Measurements from ENCODE around the gene TNFRSF1B.
A peak's percentile ranks its signal among the peaks of the same experiment; 100 is the strongest.

TNFRSF1B gene

GRCh38 chr1:12143631-12144155, 23.1 kb upstream of the TNFRSF1B start:
- peak overlapping the region; percentile 60 for H3K27ac ChIP-seq (ENCODE audit: low read depth, low read length)
- no peaks in the 10 kb centered on the region for H3K9me3 ChIP-seq (ENCODE audit: low read length)
- H3K4me3 ChIP-seq (ENCODE audit: low read depth in 1 of 2, low read length in 2 of 2) = no peak overlapping the region
- no peaks in the 10 kb centered on the region for H3K27me3 ChIP-seq (ENCODE audit: control insufficient read depth in 1 of 2, insufficient read depth in 2 of 2, low read length in 2 of 2)
- H3K9ac ChIP-seq (ENCODE audit: low read length) = no peak overlapping the region
- H3K4me1 ChIP-seq (ENCODE audit: insufficient read depth, low read length) = peaks cover 6% of the 10 kb centered on the region
- H3K36me3 ChIP-seq (ENCODE audit: insufficient read depth, low read length) = no peaks in the 10 kb centered on the region

GRCh38 chr1:12144236-12144635, 22.6 kb upstream of the TNFRSF1B start:
- Histone ChIP-seq H3K36me3 (ENCODE audit: insufficient read depth, low read length) (no peaks in the 10 kb centered on the region), H3K4me3 (ENCODE audit: low read depth in 1 of 2, low read length in 2 of 2) (no peak overlapping the region), H3K27me3 (ENCODE audit: control insufficient read depth in 1 of 2, insufficient read depth in 2 of 2, low read length in 2 of 2) (no peaks in the 10 kb centered on the region), H3K27ac (ENCODE audit: low read depth, low read length) (peak overlapping the region; percentile 52), H3K4me1 (ENCODE audit: insufficient read depth, low read length) (peaks cover 6% of the 10 kb centered on the region), H3K9ac (ENCODE audit: low read length) (no peak overlapping the region), H3K9me3 (ENCODE audit: low read length) (no peaks in the 10 kb centered on the region)

GRCh38 chr1:12144969-12145368, 21.8 kb upstream of the TNFRSF1B start:
- Histone ChIP-seq H3K9ac (ENCODE audit: low read length) (no peak overlapping the region), H3K4me1 (ENCODE audit: insufficient read depth, low read length) (peaks cover 6% of the 10 kb centered on the region), H3K27ac (ENCODE audit: low read depth, low read length) (no peak overlapping the region)

GRCh38 chr1:12145616-12146342, 21.0 kb upstream of the TNFRSF1B start:
- peaks cover 6% of the 10 kb centered on the region for H3K4me1 ChIP-seq (ENCODE audit: insufficient read depth, low read length)
- H3K9ac ChIP-seq (ENCODE audit: low read length) = no peak overlapping the region
- H3K27ac ChIP-seq (ENCODE audit: low read depth, low read length) = no peak overlapping the region
- no peaks in the 10 kb centered on the region for H3K27me3 ChIP-seq (ENCODE audit: control insufficient read depth in 1 of 2, insufficient read depth in 2 of 2, low read length in 2 of 2)
- no peaks in the 10 kb centered on the region for H3K9me3 ChIP-seq (ENCODE audit: low read length)
- no peaks in the 10 kb centered on the region for H3K36me3 ChIP-seq (ENCODE audit: insufficient read depth, low read length)
- no peak overlapping the region for H3K4me3 ChIP-seq (ENCODE audit: low read depth in 1 of 2, low read length in 2 of 2)

More at GRCh38 chr1:12144969-12145368, 21.8 kb upstream of the TNFRSF1B start:
- Histone ChIP-seq H3K36me3 (ENCODE audit: insufficient read depth, low read length) (no peaks in the 10 kb centered on the region), H3K4me3 (ENCODE audit: low read depth in 1 of 2, low read length in 2 of 2) (no peak overlapping the region), H3K27me3 (ENCODE audit: control insufficient read depth in 1 of 2, insufficient read depth in 2 of 2, low read length in 2 of 2) (no peaks in the 10 kb centered on the region), H3K9me3 (ENCODE audit: low read length) (no peaks in the 10 kb centered on the region)

- Histone ChIP-seq H3K4me1 (ENCODE audit: insufficient read depth, low read length) (peaks cover 6% of the 10 kb centered on the region), H3K27ac (ENCODE audit: low read depth, low read length) (no peak overlapping the region), H3K4me3 (ENCODE audit: low read depth in 1 of 2, low read length in 2 of 2) (no peak overlapping the region), H3K9me3 (ENCODE audit: low read length) (no peaks in the 10 kb centered on the region), H3K36me3 (ENCODE audit: insufficient read depth, low read length) (no peaks in the 10 kb centered on the region), H3K27me3 (ENCODE audit: control insufficient read depth in 1 of 2, insufficient read depth in 2 of 2, low read length in 2 of 2) (no peaks in the 10 kb centered on the region), H3K9ac (ENCODE audit: low read length) (no peak overlapping the region)
Observed at GRCh38 chr1:12146343-12147112, 20.3 kb upstream of the TNFRSF1B start.

GRCh38 chr1:12147201-12147701, 19.5 kb upstream of the TNFRSF1B start:
- H3K9me3 ChIP-seq (ENCODE audit: low read length) = no peaks in the 10 kb centered on the region
- no peaks in the 10 kb centered on the region for H3K27me3 ChIP-seq (ENCODE audit: control insufficient read depth in 1 of 2, insufficient read depth in 2 of 2, low read length in 2 of 2)
- no peak overlapping the region for H3K4me3 ChIP-seq (ENCODE audit: low read depth in 1 of 2, low read length in 2 of 2)
- H3K4me1 ChIP-seq (ENCODE audit: insufficient read depth, low read length) = peaks cover 6% of the 10 kb centered on the region
- no peak overlapping the region for H3K9ac ChIP-seq (ENCODE audit: low read length)
- H3K27ac ChIP-seq (ENCODE audit: low read depth, low read length) = peak overlapping the region; percentile 14
- no peaks in the 10 kb centered on the region for H3K36me3 ChIP-seq (ENCODE audit: insufficient read depth, low read length)

GRCh38 chr1:12148160-12148957, 18.4 kb upstream of the TNFRSF1B start:
- no peak overlapping the region for H3K4me3 ChIP-seq (ENCODE audit: low read depth in 1 of 2, low read length in 2 of 2)
- no peak overlapping the region for H3K9ac ChIP-seq (ENCODE audit: low read length)
- H3K4me1 ChIP-seq (ENCODE audit: insufficient read depth, low read length) = peaks cover 6% of the 10 kb centered on the region
- no peak overlapping the region for H3K27ac ChIP-seq (ENCODE audit: low read depth, low read length)
- H3K36me3 ChIP-seq (ENCODE audit: insufficient read depth, low read length) = no peaks in the 10 kb centered on the region
- no peaks in the 10 kb centered on the region for H3K9me3 ChIP-seq (ENCODE audit: low read length)
- no peaks in the 10 kb centered on the region for H3K27me3 ChIP-seq (ENCODE audit: control insufficient read depth in 1 of 2, insufficient read depth in 2 of 2, low read length in 2 of 2)

- Histone ChIP-seq H3K9ac (ENCODE audit: low read length) (no peak overlapping the region), H3K4me1 (ENCODE audit: insufficient read depth, low read length) (peaks cover 1% of the 10 kb centered on the region), H3K27ac (ENCODE audit: low read depth, low read length) (no peak overlapping the region)
Observed at GRCh38 chr1:12148958-12149790, 17.6 kb upstream of the TNFRSF1B start.

GRCh38 chr1:12149791-12150175, 17.0 kb upstream of the TNFRSF1B start:
- no peaks in the 10 kb centered on the region for H3K27me3 ChIP-seq (ENCODE audit: control insufficient read depth in 1 of 2, insufficient read depth in 2 of 2, low read length in 2 of 2)
- H3K9ac ChIP-seq (ENCODE audit: low read length) = no peak overlapping the region
- H3K36me3 ChIP-seq (ENCODE audit: insufficient read depth, low read length) = no peaks in the 10 kb centered on the region
- H3K27ac ChIP-seq (ENCODE audit: low read depth, low read length) = no peak overlapping the region
- no peaks in the 10 kb centered on the region for H3K9me3 ChIP-seq (ENCODE audit: low read length)
- H3K4me3 ChIP-seq (ENCODE audit: low read depth in 1 of 2, low read length in 2 of 2) = no peak overlapping the region
- H3K4me1 ChIP-seq (ENCODE audit: insufficient read depth, low read length) = no peaks in the 10 kb centered on the region

More at GRCh38 chr1:12148958-12149790, 17.6 kb upstream of the TNFRSF1B start:
- H3K9me3 ChIP-seq (ENCODE audit: low read length) = no peaks in the 10 kb centered on the region
- H3K27me3 ChIP-seq (ENCODE audit: control insufficient read depth in 1 of 2, insufficient read depth in 2 of 2, low read length in 2 of 2) = no peaks in the 10 kb centered on the region
- no peaks in the 10 kb centered on the region for H3K36me3 ChIP-seq (ENCODE audit: insufficient read depth, low read length)
- H3K4me3 ChIP-seq (ENCODE audit: low read depth in 1 of 2, low read length in 2 of 2) = no peak overlapping the region

GRCh38 chr1:12150456-12151200, 16.2 kb upstream of the TNFRSF1B start:
- no peaks in the 10 kb centered on the region for H3K36me3 ChIP-seq (ENCODE audit: insufficient read depth, low read length)
- H3K27me3 ChIP-seq (ENCODE audit: control insufficient read depth in 1 of 2, insufficient read depth in 2 of 2, low read length in 2 of 2) = no peaks in the 10 kb centered on the region
- H3K27ac ChIP-seq (ENCODE audit: low read depth, low read length) = no peak overlapping the region
- no peak overlapping the region for H3K4me3 ChIP-seq (ENCODE audit: low read depth in 1 of 2, low read length in 2 of 2)
- H3K9ac ChIP-seq (ENCODE audit: low read length) = no peak overlapping the region
- no peaks in the 10 kb centered on the region for H3K9me3 ChIP-seq (ENCODE audit: low read length)
- H3K4me1 ChIP-seq (ENCODE audit: insufficient read depth, low read length) = no peaks in the 10 kb centered on the region
